Tibial nerve (tissue), 4 donors: ENCODE results near the gene TBC1D16. TPM values are rescaled to one million over a fixed set of nuclear protein-coding genes. Genes with fewer than 3 reads are reported as not detected.

Experiments used
- DNase-seq, 2 donors: peaks; one replicate each; pipeline ENCODE4 v3.0.0-alpha.2; 2019; ENCODE audit warnings: low spot score in 2 of 2
- H3K27ac ChIP-seq, 4 donors: fragments of 200-600 bp; sonication (generic) in 3 of 4; one replicate each; pipeline ENCODE4 v1.5.1; 2017 to 2019; ENCODE audit warnings: mild to moderate bottlenecking in 1 of 4
- H3K27me3 ChIP-seq, 2 donors: fragments of 200-600 bp; sonication (generic) in 1 of 2; one replicate each; pipeline versions ENCODE4 v1.5.1 to v1.6.0; 2017 to 2019
- H3K36me3 ChIP-seq, 3 donors: fragments of 200-600 bp; sonication (generic); one replicate each; pipeline ENCODE4 v1.5.1; 2018 to 2019
- H3K4me1 ChIP-seq, 4 donors: fragments of 200-600 bp; sonication (generic) in 3 of 4; one replicate each; pipeline ENCODE4 v1.5.1; 2017 to 2019
- H3K4me3 ChIP-seq, 4 donors: fragments of 200-600 bp; sonication (generic) in 3 of 4; one replicate each; pipeline ENCODE4 v1.5.1; 2017 to 2019; ENCODE audit warnings: mild to moderate bottlenecking in 1 of 4, moderate library complexity in 1 of 4
- H3K9me3 ChIP-seq, 4 donors: fragments of 200-600 bp; sonication (generic) in 3 of 4; one replicate each; pipeline ENCODE4 v1.5.1; 2017 to 2019
- EP300 ChIP-seq, 2 donors: sonication (generic); formaldehyde crosslinking; IDR thresholded peaks; one replicate each; pipeline ENCODE4 v1.6.1; 2017; ENCODE audit warnings: antibody characterized with exemption in 2 of 2, mild to moderate bottlenecking in 1 of 2
- POLR2A ChIP-seq, 2 donors: fragments of 450-650 bp; IDR thresholded peaks; one replicate each; pipeline ENCODE4 v1.6.1; 2017; ENCODE audit warnings: antibody characterized with exemption in 2 of 2, mild to moderate bottlenecking in 2 of 2, moderate library complexity in 2 of 2
- WGBS, 2 donors: methylation state at CpG; one replicate each; pipeline ENCODE4 v1.1.5; 2018; 5-methylcytosine and 5-hydroxymethylcytosine counted together
- total RNA-seq, 4 donors: library from RNA; depleted of rRNA; stranded (reverse); fragments of >200 nt; gene quantifications; one replicate each; pipeline ENCODE4 v1.1.0, GENCODE V29; 2016
- TF ChIP-seq, protein P1 (sequence below), 5 experiments: fragments of 200-600 bp in 3 of 5; fragments of 450-650 bp in 2 of 5; sonication (generic) in 3 of 5; IDR thresholded peaks; one replicate each; pipeline ENCODE4 v1.5.1; 2016 to 2019; ENCODE audit warnings: antibody characterized with exemption in 5 of 5, mild to moderate bottlenecking in 3 of 5, moderate library complexity in 2 of 5

TBC1D16 gene
- total RNA-seq, 4 donors from 2014 or later = 48.3 to 68.4 (median 58.1) TPM

DNA sequence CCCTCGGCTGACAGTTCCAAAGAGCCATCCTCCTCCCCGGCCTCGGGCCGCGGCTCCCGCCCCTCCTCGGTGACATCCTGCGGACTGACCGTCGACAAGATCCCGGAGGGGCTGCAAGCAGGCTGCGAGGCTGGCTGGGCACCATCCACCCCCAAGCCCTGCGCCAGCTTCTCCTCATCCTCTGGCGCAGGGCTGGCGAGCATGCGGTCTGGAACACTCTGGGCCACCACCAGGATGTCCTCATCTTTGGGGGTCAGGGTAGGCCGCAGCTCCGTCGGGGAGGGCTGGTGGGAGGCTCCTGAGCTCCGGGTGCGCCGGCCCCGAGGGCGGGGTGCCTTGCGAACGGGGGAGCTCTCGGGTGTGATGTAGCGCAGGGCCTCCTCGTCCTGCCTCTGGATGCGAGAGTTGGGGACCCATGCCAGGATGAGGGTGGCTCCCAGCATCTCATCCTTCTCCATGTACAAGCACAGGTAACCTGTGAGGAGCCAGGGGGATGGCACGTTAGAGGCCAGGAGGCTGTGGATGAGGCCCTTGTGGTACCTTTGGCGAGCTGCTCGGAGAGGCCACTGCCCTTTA, 25.3 kb downstream of the TBC1D16 start:
- DNase-seq = no peak
- Histone ChIP-seq H3K27ac (no peak overlapping the region), H3K4me3 (no peak overlapping the region), H3K9me3 (no peaks in the 10 kb centered on the region), H3K27me3 (no peaks in the 10 kb centered on the region), H3K4me1 (peaks cover 0 to 23% (median 11%) of the 10 kb centered on the region in 4 donors), H3K36me3 (peaks cover 0 to 51% (median 0%) of the 10 kb centered on the region in 3 donors)
- TF ChIP-seq, protein P1, sequence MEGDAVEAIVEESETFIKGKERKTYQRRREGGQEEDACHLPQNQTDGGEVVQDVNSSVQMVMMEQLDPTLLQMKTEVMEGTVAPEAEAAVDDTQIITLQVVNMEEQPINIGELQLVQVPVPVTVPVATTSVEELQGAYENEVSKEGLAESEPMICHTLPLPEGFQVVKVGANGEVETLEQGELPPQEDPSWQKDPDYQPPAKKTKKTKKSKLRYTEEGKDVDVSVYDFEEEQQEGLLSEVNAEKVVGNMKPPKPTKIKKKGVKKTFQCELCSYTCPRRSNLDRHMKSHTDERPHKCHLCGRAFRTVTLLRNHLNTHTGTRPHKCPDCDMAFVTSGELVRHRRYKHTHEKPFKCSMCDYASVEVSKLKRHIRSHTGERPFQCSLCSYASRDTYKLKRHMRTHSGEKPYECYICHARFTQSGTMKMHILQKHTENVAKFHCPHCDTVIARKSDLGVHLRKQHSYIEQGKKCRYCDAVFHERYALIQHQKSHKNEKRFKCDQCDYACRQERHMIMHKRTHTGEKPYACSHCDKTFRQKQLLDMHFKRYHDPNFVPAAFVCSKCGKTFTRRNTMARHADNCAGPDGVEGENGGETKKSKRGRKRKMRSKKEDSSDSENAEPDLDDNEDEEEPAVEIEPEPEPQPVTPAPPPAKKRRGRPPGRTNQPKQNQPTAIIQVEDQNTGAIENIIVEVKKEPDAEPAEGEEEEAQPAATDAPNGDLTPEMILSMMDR (IDR thresholded peaks at IDR 0.05) = no peak
- TF ChIP-seq POLR2A (IDR thresholded peaks at IDR 0.05) (no peak), EP300 (IDR thresholded peaks at IDR 0.05) (no peak)
- 88 to 90% methylated on average over 28 to 31 of the region's 33 CpGs for WGBS, 2 donors

DNA sequence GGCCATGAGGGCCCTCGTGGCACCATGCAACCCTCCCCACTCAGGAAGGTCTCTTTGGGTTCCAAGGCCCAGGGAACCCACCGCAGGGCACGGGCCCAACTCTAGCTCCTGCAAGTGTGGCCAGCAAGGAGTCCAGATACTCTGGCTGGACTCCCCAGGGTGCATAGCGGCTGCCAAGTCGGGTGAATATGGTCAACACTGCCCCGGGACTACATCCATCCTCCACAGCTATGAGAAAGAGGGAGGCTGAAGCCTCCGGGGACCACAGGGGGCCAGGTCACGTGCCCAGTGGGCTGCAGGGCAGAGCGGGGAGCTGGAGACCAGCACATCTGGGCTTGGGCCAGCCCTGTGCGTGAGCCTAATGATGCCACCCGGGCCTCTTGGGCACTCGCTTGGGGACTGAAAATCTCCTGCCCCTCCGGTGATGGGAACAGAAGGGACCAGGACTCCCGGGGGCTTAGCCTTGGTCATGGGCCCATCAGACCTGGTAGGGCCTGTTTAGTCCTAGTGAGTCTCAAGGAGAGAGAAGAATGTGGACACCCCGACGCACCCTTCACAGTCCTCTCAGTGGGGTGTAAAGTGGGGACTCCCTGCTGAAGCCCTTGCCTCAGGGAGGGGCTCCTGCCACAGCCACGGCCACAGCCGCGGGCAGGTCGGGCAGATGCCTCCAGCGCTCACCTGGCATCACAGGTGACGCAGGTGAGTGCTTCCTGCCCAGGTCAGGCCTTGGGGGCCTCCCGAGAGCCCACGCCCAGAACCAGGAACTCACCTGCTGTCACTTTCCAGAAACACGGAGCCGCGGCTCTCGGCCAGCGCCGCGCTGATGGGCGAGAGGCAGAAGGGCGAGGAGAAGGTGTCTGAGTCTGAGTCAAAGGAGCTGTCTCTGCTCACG, 26.0 kb downstream of the TBC1D16 start:
- peaks cover 0 to 58% (median 0%) of the 10 kb centered on the region in 3 donors for H3K36me3 ChIP-seq
- WGBS, 2 donors = 88 to 89% methylated on average over 16 to 27 of the region's 34 CpGs
- TF ChIP-seq, protein P1 (IDR thresholded peaks at IDR 0.05) = no peak
- TF ChIP-seq EP300 (IDR thresholded peaks at IDR 0.05) = no peak
- no peak for TF ChIP-seq POLR2A (IDR thresholded peaks at IDR 0.05)
- H3K4me1 ChIP-seq = peaks cover 0 to 24% (median 11%) of the 10 kb centered on the region in 4 donors
- no peak overlapping the region for H3K4me3 ChIP-seq
- H3K27ac ChIP-seq = no peak overlapping the region
- no peak for DNase-seq
- H3K27me3 ChIP-seq = no peaks in the 10 kb centered on the region
- no peaks in the 10 kb centered on the region for H3K9me3 ChIP-seq

DNA sequence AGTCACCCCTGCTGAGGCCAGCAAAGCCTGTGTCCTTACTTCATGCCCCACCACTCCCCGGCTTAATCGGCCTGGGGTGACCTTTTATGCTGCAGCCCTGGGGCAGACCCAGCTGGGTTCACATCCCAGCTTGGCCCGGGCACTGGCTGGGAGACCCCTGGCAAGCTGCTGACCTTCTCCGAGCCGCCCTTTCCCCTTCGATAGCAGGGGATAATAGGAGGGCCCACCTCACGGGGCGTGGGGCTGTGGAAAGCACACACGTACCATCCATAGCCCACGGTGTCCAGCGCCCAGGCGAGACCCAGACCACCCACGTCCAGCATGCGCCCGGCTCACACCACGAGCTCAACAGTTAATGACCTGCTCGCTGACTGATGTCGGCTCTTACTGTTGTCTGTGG, 26.8 kb downstream of the TBC1D16 start:
- H3K4me3 ChIP-seq = no peak overlapping the region
- peaks cover 0 to 24% (median 11%) of the 10 kb centered on the region in 4 donors for H3K4me1 ChIP-seq
- WGBS, 2 donors = 78 to 86% methylated on average over 18 of the region's 18 CpGs
- no peak for TF ChIP-seq EP300 (IDR thresholded peaks at IDR 0.05)
- TF ChIP-seq, protein P1 (IDR thresholded peaks at IDR 0.05) = no peak
- no peak for TF ChIP-seq POLR2A (IDR thresholded peaks at IDR 0.05)
- no peaks in the 10 kb centered on the region for H3K27me3 ChIP-seq
- H3K27ac ChIP-seq = peak overlapping the region in 1 of 4 donors; percentile 2
- peaks cover 0 to 63% (median 0%) of the 10 kb centered on the region in 3 donors for H3K36me3 ChIP-seq
- H3K9me3 ChIP-seq = no peaks in the 10 kb centered on the region
- DNase-seq = no peak

DNA sequence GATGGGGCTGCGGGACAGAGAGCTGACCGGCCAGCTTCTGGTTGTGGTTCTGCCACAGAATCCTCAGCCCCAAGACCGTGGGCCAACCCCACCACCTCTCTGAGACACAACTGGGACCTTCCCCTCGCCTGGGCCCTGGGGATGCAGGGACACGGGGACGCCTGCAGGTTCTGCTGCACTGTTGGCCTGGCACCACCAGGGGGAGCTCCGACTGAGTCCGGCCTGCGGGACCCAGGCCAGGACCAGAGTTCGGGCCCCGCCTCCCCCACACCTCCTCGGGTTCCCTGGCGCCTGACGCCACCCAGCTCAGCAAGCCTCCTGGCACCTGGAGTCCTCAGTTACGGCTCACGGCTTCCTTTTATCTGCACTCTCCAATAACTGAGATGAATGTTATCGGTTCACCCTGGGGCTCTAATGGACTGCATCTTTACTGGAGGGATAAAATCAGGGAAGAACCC, 27.3 kb downstream of the TBC1D16 start:
- Histone ChIP-seq H3K27ac (peak overlapping the region in 1 of 4 donors; percentile 2), H3K4me3 (no peak overlapping the region), H3K4me1 (peaks cover 0 to 24% (median 11%) of the 10 kb centered on the region in 4 donors), H3K9me3 (no peaks in the 10 kb centered on the region), H3K36me3 (peaks cover 0 to 64% (median 0%) of the 10 kb centered on the region in 3 donors), H3K27me3 (no peaks in the 10 kb centered on the region)
- peak; percentile 63 to 79 for DNase-seq
- 22 to 23% methylated on average over 10 to 17 of the region's 17 CpGs for WGBS, 2 donors
- TF ChIP-seq EP300 (IDR thresholded peaks at IDR 0.05) = peak in 1 of 2 donors; percentile 57
- TF ChIP-seq POLR2A (IDR thresholded peaks at IDR 0.05) = no peak
- TF ChIP-seq, protein P1 (IDR thresholded peaks at IDR 0.05) = peak; percentile 87 to 98 (median 96)
